ENCODE results near the gene FKBP8. TPM values are rescaled to one million over a fixed set of nuclear protein-coding genes. Genes with fewer than 3 reads are reported as not detected.

FKBP8 gene
- total RNA-seq, 1 donor from 2014 or later = 376 TPM

DNA sequence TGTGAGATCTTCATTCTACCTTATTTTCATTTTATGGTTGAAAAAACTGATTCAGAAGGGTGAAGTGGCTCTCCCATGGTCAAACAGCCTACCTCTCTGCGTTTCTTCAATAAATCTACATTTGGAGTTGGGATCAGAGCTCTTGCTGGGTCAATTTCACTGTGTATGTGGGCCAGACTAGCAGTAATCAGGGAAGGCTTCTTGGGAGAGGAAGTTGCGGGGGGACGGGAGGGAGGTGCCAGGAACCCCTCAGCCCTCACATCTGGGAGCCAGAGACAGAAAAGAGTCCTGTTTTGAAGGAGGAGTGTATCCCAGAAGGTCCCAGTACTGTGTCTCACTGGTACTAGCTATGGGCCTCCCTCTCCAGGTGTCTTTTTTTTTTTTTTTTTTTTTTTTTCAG, 15.2 kb upstream of the FKBP8 start:
- TF ChIP-seq POLR2AphosphoS5 (IDR thresholded peaks at IDR 0.05; ENCODE audit: insufficient read depth in 1 of 2, low read depth in 1 of 2) = no peak
- TF ChIP-seq, protein P1, sequence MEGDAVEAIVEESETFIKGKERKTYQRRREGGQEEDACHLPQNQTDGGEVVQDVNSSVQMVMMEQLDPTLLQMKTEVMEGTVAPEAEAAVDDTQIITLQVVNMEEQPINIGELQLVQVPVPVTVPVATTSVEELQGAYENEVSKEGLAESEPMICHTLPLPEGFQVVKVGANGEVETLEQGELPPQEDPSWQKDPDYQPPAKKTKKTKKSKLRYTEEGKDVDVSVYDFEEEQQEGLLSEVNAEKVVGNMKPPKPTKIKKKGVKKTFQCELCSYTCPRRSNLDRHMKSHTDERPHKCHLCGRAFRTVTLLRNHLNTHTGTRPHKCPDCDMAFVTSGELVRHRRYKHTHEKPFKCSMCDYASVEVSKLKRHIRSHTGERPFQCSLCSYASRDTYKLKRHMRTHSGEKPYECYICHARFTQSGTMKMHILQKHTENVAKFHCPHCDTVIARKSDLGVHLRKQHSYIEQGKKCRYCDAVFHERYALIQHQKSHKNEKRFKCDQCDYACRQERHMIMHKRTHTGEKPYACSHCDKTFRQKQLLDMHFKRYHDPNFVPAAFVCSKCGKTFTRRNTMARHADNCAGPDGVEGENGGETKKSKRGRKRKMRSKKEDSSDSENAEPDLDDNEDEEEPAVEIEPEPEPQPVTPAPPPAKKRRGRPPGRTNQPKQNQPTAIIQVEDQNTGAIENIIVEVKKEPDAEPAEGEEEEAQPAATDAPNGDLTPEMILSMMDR (IDR thresholded peaks at IDR 0.05) = no peak
- TF ChIP-seq POLR2A (IDR thresholded peaks at IDR 0.05) = no peak
- no peak for DNase-seq (ENCODE audit: extremely low spot score in 2 of 2)
- Histone ChIP-seq H3K4me3 (peak overlapping the region; percentile 88 to 98), H3K27me3 (no peaks in the 10 kb centered on the region), H3K4me1 (peaks cover 37% of the 10 kb centered on the region), H3K27ac (peak overlapping the region; percentile 98), H3K9me3 (no peaks in the 10 kb centered on the region), H3K36me3 (no peaks in the 10 kb centered on the region)
- intact Hi-C loops (cut with DNase I) = loop anchor here (5.0 kb wide), 1 partner anchor 36 kb away; the partner anchor contains the start of gene ELL

DNA sequence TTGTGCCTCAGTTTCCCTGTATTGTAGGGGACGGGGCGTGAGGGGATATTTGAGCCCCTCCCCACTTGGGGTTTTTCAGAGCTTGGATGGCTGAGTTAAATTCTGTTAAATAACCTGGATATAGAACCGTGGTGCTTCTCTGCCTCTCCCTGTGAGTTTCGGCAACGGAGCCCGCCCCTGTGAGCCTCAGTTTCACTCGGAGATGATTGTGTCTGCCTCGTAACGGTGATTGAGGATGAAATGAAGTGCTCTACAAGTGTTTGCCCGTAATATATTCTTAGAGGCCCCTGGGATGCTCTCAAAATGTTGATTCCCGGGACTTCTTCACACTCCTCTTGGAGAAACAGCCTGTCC, 14.8 kb upstream of the FKBP8 start:
- Histone ChIP-seq H3K4me1 (peaks cover 37% of the 10 kb centered on the region), H3K27ac (peak overlapping the region; percentile 98), H3K36me3 (no peaks in the 10 kb centered on the region), H3K9me3 (no peaks in the 10 kb centered on the region), H3K4me3 (peak overlapping the region; percentile 88 to 98), H3K27me3 (no peaks in the 10 kb centered on the region)
- intact Hi-C loops (cut with DNase I) = loop anchor here (5.0 kb wide), 1 partner anchor 36 kb away; the partner anchor contains the start of gene ELL
- TF ChIP-seq POLR2A (IDR thresholded peaks at IDR 0.05) = no peak
- TF ChIP-seq, protein P1 (IDR thresholded peaks at IDR 0.05) = no peak
- TF ChIP-seq POLR2AphosphoS5 (IDR thresholded peaks at IDR 0.05; ENCODE audit: insufficient read depth in 1 of 2, low read depth in 1 of 2) = no peak
- DNase-seq (ENCODE audit: extremely low spot score in 2 of 2) = no peak

DNA sequence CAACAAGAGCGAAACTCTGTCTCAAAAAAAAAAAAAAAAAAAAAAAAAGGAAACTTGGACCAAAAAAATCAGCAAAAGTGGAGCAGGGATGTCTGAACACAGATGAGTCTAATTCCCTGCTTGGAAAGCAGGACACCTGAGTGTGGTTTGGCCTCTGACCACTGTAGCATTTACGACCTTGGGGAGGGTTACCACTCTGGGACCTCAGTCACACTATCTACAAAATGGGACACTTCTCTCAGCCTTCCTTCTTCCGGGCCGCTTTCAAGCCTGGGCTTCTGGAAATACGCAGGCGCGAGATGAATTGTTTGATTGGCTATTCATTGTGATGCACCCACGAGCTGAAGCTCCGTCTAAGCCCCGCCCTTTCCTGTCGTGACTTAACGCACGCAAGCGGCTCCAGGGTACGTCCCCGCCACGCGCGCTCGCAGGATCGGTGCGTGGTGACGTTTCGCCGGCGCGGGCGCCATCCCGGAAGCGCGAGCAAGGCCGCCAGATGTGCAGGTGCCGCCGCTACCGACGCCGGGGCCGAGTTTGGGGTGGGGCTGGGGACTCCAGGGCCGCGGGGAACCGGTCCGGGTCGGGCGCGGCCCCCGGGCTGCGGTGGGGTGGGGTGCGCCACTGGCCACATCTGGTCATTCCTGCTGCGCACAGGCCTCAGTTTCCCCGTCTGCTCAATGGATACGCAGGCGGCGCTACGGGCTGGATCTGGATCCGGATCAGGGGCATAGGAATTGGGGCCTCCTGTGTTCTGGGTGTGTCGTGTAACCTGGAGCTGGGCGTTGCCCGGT, 14.2 kb upstream of the FKBP8 start, which contains the start of gene KXD1:
TSS of gene KXD1 (plus strand) at position 460 of the 791 bp plus-strand sequence. CDS start 4,187 bp downstream, outside the sequence.
- TF ChIP-seq POLR2AphosphoS5 (IDR thresholded peaks at IDR 0.05; ENCODE audit: insufficient read depth in 1 of 2, low read depth in 1 of 2) (peak; percentile 93 to 94), POLR2A (IDR thresholded peaks at IDR 0.05) (peak in 1 of 2 donors; percentile 63)
- TF ChIP-seq, protein P1 (IDR thresholded peaks at IDR 0.05) = no peak
- Histone ChIP-seq H3K27ac (peak within 1 kb of the TSS; percentile 98), H3K27me3 (no peaks in the 10 kb centered on the region), H3K4me3 (peak within 1 kb of the TSS; percentile 88 to 98), H3K36me3 (no peaks in the 10 kb centered on the region), H3K9me3 (no peaks in the 10 kb centered on the region), H3K4me1 (peaks cover 35% of the 10 kb centered on the region)
- intact Hi-C loops (cut with DNase I) = loop anchor here (5.0 kb wide), 1 partner anchor 35 kb away; the partner anchor contains the start of gene ELL
- DNase-seq (ENCODE audit: extremely low spot score in 2 of 2) = peak in 1 of 2 donors; percentile 98

DNA sequence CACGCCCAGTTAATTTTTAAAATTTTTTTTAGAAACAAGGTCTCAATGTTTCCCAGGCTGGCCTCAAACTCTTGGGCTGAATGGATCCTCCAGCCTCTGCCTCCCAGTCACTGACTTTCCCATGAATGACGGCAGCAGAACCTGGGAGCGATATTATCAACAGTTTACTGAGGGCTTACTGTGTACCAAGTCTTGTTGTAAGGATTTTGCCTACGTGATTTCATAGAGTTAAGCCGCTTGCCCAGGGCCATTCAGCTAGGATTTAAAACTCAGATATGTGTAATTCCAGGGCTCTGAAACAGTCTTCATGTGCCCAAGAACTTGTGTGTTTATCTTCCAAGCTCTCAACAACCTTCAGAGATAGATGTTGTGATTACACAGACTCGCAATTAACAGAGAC, 8.3 kb upstream of the FKBP8 start:
- Histone ChIP-seq H3K4me3 (no peak overlapping the region), H3K27ac (no peak overlapping the region), H3K9me3 (no peaks in the 10 kb centered on the region), H3K27me3 (no peaks in the 10 kb centered on the region), H3K36me3 (no peaks in the 10 kb centered on the region), H3K4me1 (no peaks in the 10 kb centered on the region)
- no peak for TF ChIP-seq POLR2A (IDR thresholded peaks at IDR 0.05)
- TF ChIP-seq, protein P1 (IDR thresholded peaks at IDR 0.05) = no peak
- no peak for TF ChIP-seq POLR2AphosphoS5 (IDR thresholded peaks at IDR 0.05; ENCODE audit: insufficient read depth in 1 of 2, low read depth in 1 of 2)
- DNase-seq (ENCODE audit: extremely low spot score in 2 of 2) = no peak
- intact Hi-C loops (cut with DNase I) = no loop called here

All from vagina (tissue), 2 donors.